Esophagus squamous epithelium (tissue), 5 donors: ENCODE measurements around the gene SHISA8. TPM values are rescaled to one million over a fixed set of nuclear protein-coding genes. Genes with fewer than 3 reads are reported as not detected.

Experiments used
- DNase-seq: peaks from one replicate; lab custom pipeline; 2025; lab: John Stamatoyannopoulos, UW
- H3K27ac ChIP-seq, 4 donors: fragments of 200-600 bp; sonication (generic); one replicate each; pipeline ENCODE4 v1.5.1; 2016 to 2019; ENCODE audit warnings: mild to moderate bottlenecking in 1 of 4
- H3K27me3 ChIP-seq, 4 donors: fragments of 200-600 bp; sonication (generic); 1 replicate in 3 of 4; 2 replicates in 1 of 4; pipeline versions ENCODE4 v1.5.1 to v1.6.0; 2017 to 2021; ENCODE audit warnings: antibody characterized with exemption in 1 of 4
- H3K36me3 ChIP-seq, 3 donors: fragments of 200-600 bp; sonication (generic); one replicate each; pipeline ENCODE4 v1.5.1; 2016 to 2019
- H3K4me1 ChIP-seq, 3 donors: fragments of 200-600 bp; sonication (generic); one replicate each; pipeline ENCODE4 v1.5.1; 2017 to 2019
- H3K4me3 ChIP-seq, 4 donors: fragments of 200-600 bp; sonication (generic); 1 replicate in 3 of 4; 2 replicates in 1 of 4; pipeline ENCODE4 v1.5.1; 2016 to 2019; ENCODE audit warnings: mild to moderate bottlenecking in 2 of 4, moderate library complexity in 1 of 4
- H3K9me3 ChIP-seq, 3 donors: fragments of 200-600 bp; sonication (generic); one replicate each; pipeline ENCODE4 v1.5.1; 2016 to 2019
- POLR2A ChIP-seq, 4 donors: fragments of 450-650 bp; IDR thresholded peaks; one replicate each; pipeline ENCODE4 v1.6.1; 2017; ENCODE audit warnings: antibody characterized with exemption in 4 of 4, mild to moderate bottlenecking in 4 of 4, moderate library complexity in 3 of 4
- WGBS, 2 donors: methylation state at CpG; one replicate each; pipeline ENCODE4 v1.1.5; 2018; 5-methylcytosine and 5-hydroxymethylcytosine counted together
- intact Hi-C: fragments of 100-400 bp; cut with DNase I; formaldehyde crosslinking; loops from one replicate; pipeline ENCODE4 v1.15.0; 2022
- total RNA-seq, 4 donors: library from RNA; depleted of rRNA; stranded (reverse); fragments of >200 nt; gene quantifications; one replicate each; pipeline ENCODE4 v1.1.0, GENCODE V29; 2016
- TF ChIP-seq, protein P1 (sequence below), 6 experiments: fragments of 450-650 bp in 4 of 6; fragments of 200-600 bp in 2 of 6; sonication (generic) in 2 of 6; IDR thresholded peaks; one replicate each; pipeline ENCODE4 v1.5.1; 2016 to 2019; ENCODE audit warnings: antibody characterized with exemption in 6 of 6, mild to moderate bottlenecking in 4 of 6, moderate library complexity in 4 of 6
- donor health status: DM: yes; HTN: yes; CAD: no.

SHISA8 gene
- total RNA-seq, 4 donors from 2014 or later, result not detected

DNA sequence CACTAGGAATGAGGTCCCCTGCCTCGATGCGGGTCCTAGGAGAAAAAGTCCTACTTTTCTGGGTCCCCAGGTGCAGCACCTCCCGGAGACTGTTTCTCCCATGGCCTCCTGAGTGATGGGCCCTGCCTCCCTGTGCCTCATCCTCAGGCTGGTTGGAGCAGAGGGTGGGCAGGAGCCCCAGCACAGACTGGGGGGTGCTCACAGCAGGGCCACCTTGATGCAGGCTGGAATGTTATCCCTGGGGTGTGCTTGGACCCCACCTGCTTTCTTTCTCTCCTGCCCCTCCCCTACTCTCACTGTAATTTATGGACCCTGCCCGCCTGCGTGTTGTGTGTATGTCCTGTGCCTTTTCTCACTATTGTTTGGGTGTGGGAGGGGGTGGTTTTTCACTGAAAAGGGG is 8.1 kb downstream of the SHISA8 start:
- TF ChIP-seq, protein P1, sequence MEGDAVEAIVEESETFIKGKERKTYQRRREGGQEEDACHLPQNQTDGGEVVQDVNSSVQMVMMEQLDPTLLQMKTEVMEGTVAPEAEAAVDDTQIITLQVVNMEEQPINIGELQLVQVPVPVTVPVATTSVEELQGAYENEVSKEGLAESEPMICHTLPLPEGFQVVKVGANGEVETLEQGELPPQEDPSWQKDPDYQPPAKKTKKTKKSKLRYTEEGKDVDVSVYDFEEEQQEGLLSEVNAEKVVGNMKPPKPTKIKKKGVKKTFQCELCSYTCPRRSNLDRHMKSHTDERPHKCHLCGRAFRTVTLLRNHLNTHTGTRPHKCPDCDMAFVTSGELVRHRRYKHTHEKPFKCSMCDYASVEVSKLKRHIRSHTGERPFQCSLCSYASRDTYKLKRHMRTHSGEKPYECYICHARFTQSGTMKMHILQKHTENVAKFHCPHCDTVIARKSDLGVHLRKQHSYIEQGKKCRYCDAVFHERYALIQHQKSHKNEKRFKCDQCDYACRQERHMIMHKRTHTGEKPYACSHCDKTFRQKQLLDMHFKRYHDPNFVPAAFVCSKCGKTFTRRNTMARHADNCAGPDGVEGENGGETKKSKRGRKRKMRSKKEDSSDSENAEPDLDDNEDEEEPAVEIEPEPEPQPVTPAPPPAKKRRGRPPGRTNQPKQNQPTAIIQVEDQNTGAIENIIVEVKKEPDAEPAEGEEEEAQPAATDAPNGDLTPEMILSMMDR (IDR thresholded peaks at IDR 0.05), result no peak
- no peak for TF ChIP-seq POLR2A (IDR thresholded peaks at IDR 0.05)

DNA sequence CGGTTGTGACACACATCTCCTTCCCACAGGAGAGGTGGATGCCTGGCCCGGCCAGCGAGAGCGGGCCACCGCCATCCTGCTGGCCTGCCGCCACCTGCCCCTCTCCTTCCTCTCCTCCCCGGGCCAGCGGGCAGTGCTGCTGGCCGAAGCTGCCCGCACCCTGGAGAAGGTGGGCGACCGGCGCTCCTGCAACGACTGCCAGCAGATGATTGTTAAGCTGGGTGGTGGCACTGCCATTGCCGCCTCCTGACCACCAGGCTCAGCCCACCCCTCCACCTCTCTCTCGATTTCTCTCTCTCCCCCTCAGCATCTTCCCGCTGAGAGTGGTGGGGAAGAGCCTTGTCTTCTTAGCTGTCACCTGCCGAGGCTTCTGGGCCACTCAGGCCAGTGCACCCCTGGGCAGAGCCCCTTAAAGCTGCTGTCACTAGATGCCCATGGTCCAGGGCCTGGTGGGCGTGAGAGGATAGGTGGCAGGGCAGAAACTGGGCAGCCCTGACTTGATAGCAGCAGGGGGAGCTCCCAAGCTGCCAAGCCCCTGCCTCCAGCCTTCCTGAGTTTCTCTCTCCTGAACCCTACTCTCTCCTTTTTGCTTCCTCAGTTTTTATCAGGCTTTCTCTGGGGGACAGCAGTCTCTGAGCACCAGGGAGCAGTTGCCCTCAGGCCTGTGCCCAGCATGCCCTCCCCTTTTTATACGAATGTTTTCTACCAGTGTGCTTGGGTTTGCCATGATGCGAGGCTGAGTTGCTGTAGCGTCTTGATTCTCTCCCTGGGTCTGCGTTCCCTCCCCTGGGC is 9.3 kb downstream of the SHISA8 start:
- intact Hi-C loops, result no loop called here

More for the DNA sequence above, 8.1 kb downstream of the SHISA8 start:
- Histone ChIP-seq H3K9me3 (no peaks in the 10 kb centered on the region), H3K4me3 (no peak overlapping the region), H3K36me3 (peaks cover 22 to 62% (median 29%) of the 10 kb centered on the region in 3 donors), H3K4me1 (peaks cover 13 to 38% (median 18%) of the 10 kb centered on the region in 3 donors), H3K27me3 (peaks cover 9 to 32% (median 10%) of the 10 kb centered on the region in 4 donors), H3K27ac (no peak overlapping the region)
- WGBS, 2 donors, result 83 to 95% methylated on average over 4 to 5 of the region's 5 CpGs
- no peak for DNase-seq
- intact Hi-C loops, result no loop called here

DNA sequence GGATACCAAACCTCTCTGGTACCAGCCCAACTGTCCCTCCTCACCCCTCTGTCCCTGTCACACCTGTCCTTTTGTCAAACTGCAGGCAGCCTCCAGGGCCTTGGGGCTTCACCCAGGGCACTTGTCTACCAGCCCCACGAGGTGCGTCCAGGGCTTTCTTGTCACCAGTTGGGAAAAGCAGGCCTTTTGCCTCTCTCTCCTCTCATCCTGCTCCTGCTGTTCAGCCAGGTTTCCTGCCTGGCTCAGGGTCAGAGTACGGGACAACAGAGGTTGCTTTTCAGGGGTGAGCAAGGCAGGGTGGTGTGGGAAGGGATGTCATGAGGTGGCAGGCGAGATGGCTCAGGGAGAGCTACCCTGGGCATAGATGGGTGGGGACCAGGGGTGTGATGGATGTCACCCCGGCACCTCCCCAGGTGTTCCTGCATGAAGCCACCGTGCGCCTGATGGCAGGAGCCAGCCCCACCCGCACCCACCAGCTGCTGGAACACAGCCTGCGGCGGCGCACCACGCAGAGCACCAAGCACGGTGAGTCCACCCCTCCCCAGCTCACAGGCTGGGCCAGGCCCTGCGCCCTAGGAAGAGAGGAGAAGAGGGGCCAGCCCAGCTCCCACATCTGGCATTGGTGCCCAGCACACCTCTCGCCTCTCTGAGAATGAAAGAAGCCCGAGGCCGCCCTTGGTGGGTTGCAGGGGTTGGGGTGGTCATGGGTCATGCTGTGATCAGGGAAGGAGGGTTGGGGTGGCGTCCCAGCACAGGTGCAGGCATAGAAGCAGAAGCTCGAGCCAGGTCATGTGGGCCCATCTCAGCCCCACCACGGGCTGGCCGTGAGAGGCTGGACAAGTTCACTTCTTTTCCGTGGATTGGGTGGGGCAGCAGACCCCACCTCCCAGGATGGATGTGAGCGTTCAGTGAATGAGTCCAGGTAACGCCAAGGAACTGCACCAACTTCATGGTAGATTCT is 10.1 kb downstream of the SHISA8 start:
- intact Hi-C loops, result no loop called here
- TF ChIP-seq, protein P1 (IDR thresholded peaks at IDR 0.05), result no peak
- Histone ChIP-seq H3K4me3 (no peak overlapping the region), H3K4me1 (peaks cover 3 to 20% (median 4%) of the 10 kb centered on the region in 3 donors), H3K9me3 (no peaks in the 10 kb centered on the region), H3K36me3 (peaks cover 39 to 83% (median 42%) of the 10 kb centered on the region in 3 donors), H3K27me3 (peaks cover 0 to 11% (median 0%) of the 10 kb centered on the region in 4 donors), H3K27ac (no peak overlapping the region)
- DNase-seq, result no peak
- WGBS, 2 donors, result 87 to 90% methylated on average over 4 to 17 of the region's 24 CpGs

More for the DNA sequence above, 9.3 kb downstream of the SHISA8 start:
- Histone ChIP-seq H3K27me3 (peaks cover 0 to 20% (median 2%) of the 10 kb centered on the region in 4 donors), H3K4me1 (peaks cover 6 to 28% (median 12%) of the 10 kb centered on the region in 3 donors), H3K9me3 (no peaks in the 10 kb centered on the region), H3K4me3 (no peak overlapping the region), H3K27ac (no peak overlapping the region), H3K36me3 (peaks cover 30 to 74% (median 33%) of the 10 kb centered on the region in 3 donors)
- TF ChIP-seq POLR2A (IDR thresholded peaks at IDR 0.05), result no peak
- TF ChIP-seq, protein P1 (IDR thresholded peaks at IDR 0.05), result no peak
- DNase-seq, result no peak
- WGBS, 2 donors, result 87 to 88% methylated on average over 3 to 12 of the region's 23 CpGs

DNA sequence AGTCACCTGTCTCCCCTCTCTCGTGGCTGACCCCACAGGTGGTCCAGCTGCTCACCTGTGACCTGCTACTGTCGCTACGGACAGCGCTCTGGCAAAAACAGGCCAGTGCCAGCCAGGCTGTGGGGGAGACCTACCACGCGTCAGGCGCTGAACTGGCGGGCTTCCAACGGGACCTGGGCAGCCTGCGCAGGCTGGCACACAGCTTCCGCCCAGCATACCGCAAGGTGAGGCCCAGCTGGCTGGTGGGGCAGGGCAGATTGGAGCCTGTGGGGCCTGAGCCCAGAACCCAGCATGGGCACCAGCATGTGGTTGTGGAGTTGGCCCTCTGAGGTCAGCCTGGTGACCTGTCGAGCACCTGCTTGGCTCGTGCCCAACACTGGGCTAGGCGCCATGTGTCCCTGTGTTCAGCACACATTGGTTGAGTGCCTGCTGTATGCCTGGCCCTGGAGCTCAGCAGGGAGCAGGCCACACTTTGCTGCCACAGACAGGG is 11.9 kb downstream of the SHISA8 start:
- DNase-seq, result no peak
- intact Hi-C loops, result no loop called here
- TF ChIP-seq, protein P1 (IDR thresholded peaks at IDR 0.05), result no peak
- TF ChIP-seq POLR2A (IDR thresholded peaks at IDR 0.05), result no peak
- Histone ChIP-seq H3K36me3 (peaks cover 49 to 100% (median 57%) of the 10 kb centered on the region in 3 donors), H3K4me1 (peaks cover 0 to 2% (median 0%) of the 10 kb centered on the region in 3 donors), H3K4me3 (no peak overlapping the region), H3K9me3 (no peaks in the 10 kb centered on the region), H3K27me3 (no peaks in the 10 kb centered on the region), H3K27ac (no peak overlapping the region)
- WGBS, 2 donors, result 67 to 86% methylated on average over 2 to 3 of the region's 15 CpGs
